Tibial artery (tissue), 4 donors: Measurements from ENCODE around the gene GGA1.
A peak's percentile ranks its signal among the peaks of the same experiment; 100 is the strongest.
"Not testable (repeated sequence)": the region's sequence is repeated elsewhere in the genome, so short reads cannot be mapped to it uniquely, and the experiment has no call there.

Experiments
- DNase-seq, 2 donors: peaks; one replicate each; pipeline ENCODE4 v3.0.0-alpha.2; 2019
- H3K27ac ChIP-seq, 2 donors: fragments of 200-600 bp; sonication (generic) in 1 of 2; 1 replicate in 1 of 2; 2 replicates in 1 of 2; pipeline ENCODE4 v1.5.1; 2018 to 2019; ENCODE audit warnings: mild to moderate bottlenecking in 1 of 2
- H3K27me3 ChIP-seq, 2 donors: fragments of 200-600 bp; sonication (generic) in 1 of 2; one replicate each; pipeline versions ENCODE4 v1.5.1 to v1.6.0; 2016 to 2019
- H3K36me3 ChIP-seq, 3 donors: fragments of 200-600 bp; sonication (generic) in 2 of 3; one replicate each; pipeline ENCODE4 v1.5.1; 2016 to 2019; ENCODE audit warnings: mild to moderate bottlenecking in 2 of 3
- H3K4me1 ChIP-seq, 4 donors: fragments of 200-600 bp; sonication (generic) in 2 of 4; 1 replicate in 3 of 4; 2 replicates in 1 of 4; pipeline ENCODE4 v1.5.1; 2016 to 2019
- H3K4me3 ChIP-seq, 2 donors: fragments of 200-600 bp; sonication (generic) in 1 of 2; 1 replicate in 1 of 2; 2 replicates in 1 of 2; pipeline ENCODE4 v1.5.1; 2018 to 2019; ENCODE audit warnings: mild to moderate bottlenecking in 2 of 2
- H3K9me3 ChIP-seq, 3 donors: fragments of 200-600 bp; sonication (generic) in 1 of 3; one replicate each; pipeline ENCODE4 v1.5.1; 2016 to 2019
- CTCF ChIP-seq, 2 experiments: fragments of 200-600 bp in 1 of 2; fragments of 450-650 bp in 1 of 2; IDR thresholded peaks; one replicate each; pipeline ENCODE4 v1.5.1; 2017 to 2019; ENCODE audit warnings: antibody characterized with exemption in 2 of 2, mild to moderate bottlenecking in 1 of 2, moderate library complexity in 1 of 2
- intact Hi-C: fragments of 100-400 bp; cut with DNase I; formaldehyde crosslinking; loops from one replicate; pipeline ENCODE4 v1.15.0; 2023; ENCODE audit warnings: low total_unique reads

Gene GGA1

GRCh38 chr22:37601540-37602442 lies 6.8 kb upstream of the GGA1 start:
- Histone ChIP-seq H3K4me1 (peaks cover 0 to 6% (median under 1%) of the 10 kb centered on the region in 4 donors), H3K36me3 (no peaks in the 10 kb centered on the region), H3K4me3 (no peak overlapping the region), H3K27ac (no peak overlapping the region), H3K27me3 (peaks cover 0 to 61% of the 10 kb centered on the region in 2 donors), H3K9me3 (no peaks in the 10 kb centered on the region)
- intact Hi-C loops, result no loop called here
- TF ChIP-seq CTCF (IDR thresholded peaks at IDR 0.05), result no peak
- no peak for DNase-seq

- Histone ChIP-seq H3K4me1 (peaks cover 0 to 15% (median 9%) of the 10 kb centered on the region in 4 donors), H3K27me3 (peaks cover 0 to 58% of the 10 kb centered on the region in 2 donors)
- H3K9me3 ChIP-seq, H3K4me3 ChIP-seq, DNase-seq, H3K36me3 ChIP-seq, H3K27ac ChIP-seq, intact Hi-C loops: not testable (repeated sequence)
Observed at GRCh38 chr22:37602546-37603277, 5.9 kb upstream of the GGA1 start.

GRCh38 chr22:37604074-37604473 lies 4.6 kb upstream of the GGA1 start:
- Histone ChIP-seq H3K9me3 (no peaks in the 10 kb centered on the region), H3K4me1 (peaks cover 0 to 20% (median 14%) of the 10 kb centered on the region in 4 donors), H3K36me3 (no peaks in the 10 kb centered on the region), H3K27me3 (peaks cover 0 to 56% of the 10 kb centered on the region in 2 donors), H3K27ac (no peak overlapping the region), H3K4me3 (no peak overlapping the region)
- intact Hi-C loops, result no loop called here
- TF ChIP-seq CTCF (IDR thresholded peaks at IDR 0.05), result no peak
- no peak for DNase-seq

GRCh38 chr22:37604875-37605274 lies 3.8 kb upstream of the GGA1 start:
- no peak for TF ChIP-seq CTCF (IDR thresholded peaks at IDR 0.05)
- intact Hi-C loops, result loop anchor here (5.0 kb wide), 1 partner anchor 43 kb away; the partner anchor contains the start of gene CDC42EP1

GRCh38 chr22:37607010-37607934 lies 1.4 kb upstream of the GGA1 start:
- TF ChIP-seq CTCF (IDR thresholded peaks at IDR 0.05), result peak; percentile 78 to 94
- Histone ChIP-seq H3K27ac (peak overlapping the region; percentile 88 to 97), H3K9me3 (no peaks in the 10 kb centered on the region), H3K27me3 (peaks cover 0 to 35% of the 10 kb centered on the region in 2 donors), H3K36me3 (no peaks in the 10 kb centered on the region), H3K4me3 (peak overlapping the region; percentile 77 to 95), H3K4me1 (peaks cover 0 to 46% (median 31%) of the 10 kb centered on the region in 4 donors)
- peak; percentile 65 to 85 for DNase-seq
- intact Hi-C loops, result loop anchor here (5.0 kb wide), 1 partner anchor 45 kb away; the partner anchor contains the start of gene CDC42EP1

More at GRCh38 chr22:37604875-37605274, 3.8 kb upstream of the GGA1 start:
- DNase-seq, result no peak
- peaks cover 0 to 27% (median 19%) of the 10 kb centered on the region in 4 donors for H3K4me1 ChIP-seq
- no peaks in the 10 kb centered on the region for H3K9me3 ChIP-seq
- H3K27me3 ChIP-seq, result peaks cover 0 to 56% of the 10 kb centered on the region in 2 donors
- no peak overlapping the region for H3K4me3 ChIP-seq
- no peak overlapping the region for H3K27ac ChIP-seq
- no peaks in the 10 kb centered on the region for H3K36me3 ChIP-seq
